ENCODE data around the gene DEDD2. TPM values are rescaled to one million over a fixed set of nuclear protein-coding genes. Genes with fewer than 3 reads are reported as not detected.

Gene DEDD2
- total and polyA plus RNA-seq, 10 of the 15 experiments (the other 5 are each of a cell fraction or from before 2014, with no cell fraction given): 2.5 to 24.7 (median 17.6) TPM

DNA sequence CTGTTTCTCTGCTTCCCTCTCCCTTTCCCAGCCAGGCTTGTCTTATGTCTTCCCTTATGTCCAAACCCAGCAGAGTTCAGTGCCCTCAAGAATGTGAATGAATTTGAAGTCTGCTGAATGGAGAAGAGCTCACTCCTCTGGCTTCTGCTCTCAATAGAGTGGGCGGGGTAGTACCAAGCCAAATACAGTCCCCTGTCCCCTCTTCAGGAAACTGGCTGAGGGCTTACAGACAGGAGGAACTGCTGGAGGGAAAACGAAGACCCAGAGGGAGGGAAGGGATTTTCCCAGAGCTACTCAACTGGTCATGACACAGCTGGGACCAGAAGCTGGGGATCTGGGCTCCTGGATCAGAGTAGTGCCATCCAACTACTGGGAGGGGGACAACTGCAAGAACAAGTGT is 52.3 kb downstream of the DEDD2 start (continued):
- TF ChIP-seq, protein P1, sequence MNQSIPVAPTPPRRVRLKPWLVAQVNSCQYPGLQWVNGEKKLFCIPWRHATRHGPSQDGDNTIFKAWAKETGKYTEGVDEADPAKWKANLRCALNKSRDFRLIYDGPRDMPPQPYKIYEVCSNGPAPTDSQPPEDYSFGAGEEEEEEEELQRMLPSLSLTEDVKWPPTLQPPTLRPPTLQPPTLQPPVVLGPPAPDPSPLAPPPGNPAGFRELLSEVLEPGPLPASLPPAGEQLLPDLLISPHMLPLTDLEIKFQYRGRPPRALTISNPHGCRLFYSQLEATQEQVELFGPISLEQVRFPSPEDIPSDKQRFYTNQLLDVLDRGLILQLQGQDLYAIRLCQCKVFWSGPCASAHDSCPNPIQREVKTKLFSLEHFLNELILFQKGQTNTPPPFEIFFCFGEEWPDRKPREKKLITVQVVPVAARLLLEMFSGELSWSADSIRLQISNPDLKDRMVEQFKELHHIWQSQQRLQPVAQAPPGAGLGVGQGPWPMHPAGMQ (IDR thresholded peaks at IDR 0.05; ENCODE audit: borderline replicate concordance): no peak

DNA sequence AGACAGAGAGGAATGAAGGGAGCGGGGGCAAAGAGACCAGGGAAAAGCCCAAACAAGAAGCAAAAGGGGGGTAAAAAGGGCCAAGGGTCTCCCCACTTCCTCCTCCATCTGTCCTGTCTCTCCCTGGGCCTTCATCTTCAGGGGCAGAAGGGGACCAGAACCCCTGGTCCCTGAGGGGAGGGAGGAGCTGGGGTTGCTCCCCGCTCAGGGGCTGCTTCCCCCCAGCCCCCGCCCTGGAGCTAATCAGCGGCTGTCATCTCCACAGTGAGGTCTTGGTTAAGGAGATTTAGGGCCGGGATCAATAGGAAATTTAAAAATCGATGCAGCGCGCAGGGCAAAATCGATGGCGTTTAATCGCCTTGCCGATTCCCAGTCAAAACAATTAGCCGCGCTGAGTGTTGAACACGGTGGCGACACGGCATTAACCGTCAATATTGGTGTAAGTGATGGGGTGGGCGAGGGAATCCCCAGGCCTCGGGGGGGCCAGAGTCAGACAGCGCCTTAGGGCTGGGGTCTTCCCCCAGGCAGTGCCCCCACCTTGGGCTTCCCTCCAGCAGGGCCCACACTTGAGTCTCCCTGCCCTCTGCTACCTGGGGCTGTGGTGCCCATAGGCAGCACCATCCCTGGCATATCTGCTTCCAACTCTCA is 55.7 kb downstream of the DEDD2 start:
- Histone ChIP-seq H3K36me3 (ENCODE audit: control insufficient read depth in 2 of 2, insufficient read depth in 2 of 2, low read length in 1 of 2) (no peaks in the 10 kb centered on the region), H3K79me2 (ENCODE audit: control insufficient read depth, insufficient read depth, low read length) (no peaks in the 10 kb centered on the region), H2AFZ (ENCODE audit: control insufficient read depth, low read depth, low read length) (no peak overlapping the region), H4K20me1 (ENCODE audit: control insufficient read depth, insufficient read depth) (no peaks in the 10 kb centered on the region), H3K27me3 (replicated peaks in 1 of 2; ENCODE audit: control insufficient read depth in 2 of 2, insufficient read depth in 2 of 2, low read length in 1 of 2) (peaks cover 0 to 5% of the 10 kb centered on the region in 2 experiments; a peak in 2 of 4 replicates), H3K9ac (ENCODE audit: control insufficient read depth, insufficient read depth, low read length) (no peak overlapping the region), H3K27ac (ENCODE audit: control insufficient read depth, insufficient read depth) (no peak overlapping the region), H3K9me3 (replicated peaks; ENCODE audit: control insufficient read depth, insufficient read depth, low read length) (no peaks in the 10 kb centered on the region), H3K4me1 (ENCODE audit: control insufficient read depth, insufficient read depth, low read length) (no peaks in the 10 kb centered on the region), H3K4me2 (ENCODE audit: control insufficient read depth, insufficient read depth) (no peak overlapping the region), H3K4me3 (no peak overlapping the region)
- SMC1A ChIA-PET (ENCODE audit: uncharacterized antibody, unreplicated experiment): no interaction called here
- CTCF ChIA-PET: interaction anchor here (0.5 kb wide), 1 partner anchor 405 kb away, joined by 3 read pairs; no protein-coding TSS in a partner anchor
- intact Hi-C loops (cut with micrococcal nuclease; ENCODE audit: unreplicated experiment): no loop called here
- RAD21 ChIA-PET (ENCODE audit: unreplicated experiment): no interaction called here
- 66% methylated on average over 20 of the region's 21 CpGs for WGBS (ENCODE audit: insufficient coverage, insufficient replicate concordance, low lambda C conversion rate, missing lambda C conversion rate)
- BruUV-seq (replicated peaks): no TSS peak
- TF ChIP-seq IRF4 (IDR thresholded peaks at IDR 0.05; ENCODE audit: low read depth, low read length) (no peak), CREB1 (IDR thresholded peaks at IDR 0.05; ENCODE audit: low read depth) (no peak), BACH1 (IDR thresholded peaks at IDR 0.05; ENCODE audit: borderline replicate concordance) (no peak), SREBF2 (IDR thresholded peaks at IDR 0.05; ENCODE audit: low read length) (no peak), SIX5 (IDR thresholded peaks at IDR 0.05; ENCODE audit: low read depth, low read length, severe bottlenecking) (no peak), CHD1 (IDR thresholded peaks at IDR 0.05; ENCODE audit: low read depth, low read length) (no peak), SRF (IDR thresholded peaks at IDR 0.05; ENCODE audit: low read depth in 2 of 2, low read length in 2 of 2) (no peak), WRNIP1 (IDR thresholded peaks at IDR 0.05; ENCODE audit: borderline replicate concordance, low read depth, low read length) (no peak), CREM (IDR thresholded peaks at IDR 0.05; ENCODE audit: low read depth) (no peak)
- TF ChIP-seq, protein P2, sequence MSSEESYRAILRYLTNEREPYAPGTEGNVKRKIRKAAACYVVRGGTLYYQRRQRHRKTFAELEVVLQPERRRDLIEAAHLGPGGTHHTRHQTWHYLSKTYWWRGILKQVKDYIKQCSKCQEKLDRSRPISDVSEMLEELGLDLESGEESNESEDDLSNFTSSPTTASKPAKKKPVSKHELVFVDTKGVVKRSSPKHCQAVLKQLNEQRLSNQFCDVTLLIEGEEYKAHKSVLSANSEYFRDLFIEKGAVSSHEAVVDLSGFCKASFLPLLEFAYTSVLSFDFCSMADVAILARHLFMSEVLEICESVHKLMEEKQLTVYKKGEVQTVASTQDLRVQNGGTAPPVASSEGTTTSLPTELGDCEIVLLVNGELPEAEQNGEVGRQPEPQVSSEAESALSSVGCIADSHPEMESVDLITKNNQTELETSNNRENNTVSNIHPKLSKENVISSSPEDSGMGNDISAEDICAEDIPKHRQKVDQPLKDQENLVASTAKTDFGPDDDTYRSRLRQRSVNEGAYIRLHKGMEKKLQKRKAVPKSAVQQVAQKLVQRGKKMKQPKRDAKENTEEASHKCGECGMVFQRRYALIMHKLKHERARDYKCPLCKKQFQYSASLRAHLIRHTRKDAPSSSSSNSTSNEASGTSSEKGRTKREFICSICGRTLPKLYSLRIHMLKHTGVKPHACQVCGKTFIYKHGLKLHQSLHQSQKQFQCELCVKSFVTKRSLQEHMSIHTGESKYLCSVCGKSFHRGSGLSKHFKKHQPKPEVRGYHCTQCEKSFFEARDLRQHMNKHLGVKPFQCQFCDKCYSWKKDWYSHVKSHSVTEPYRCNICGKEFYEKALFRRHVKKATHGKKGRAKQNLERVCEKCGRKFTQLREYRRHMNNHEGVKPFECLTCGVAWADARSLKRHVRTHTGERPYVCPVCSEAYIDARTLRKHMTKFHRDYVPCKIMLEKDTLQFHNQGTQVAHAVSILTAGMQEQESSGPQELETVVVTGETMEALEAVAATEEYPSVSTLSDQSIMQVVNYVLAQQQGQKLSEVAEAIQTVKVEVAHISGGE (CRISPR knock-in tag; IDR thresholded peaks at IDR 0.05): no peak
- TF ChIP-seq, protein P3, sequence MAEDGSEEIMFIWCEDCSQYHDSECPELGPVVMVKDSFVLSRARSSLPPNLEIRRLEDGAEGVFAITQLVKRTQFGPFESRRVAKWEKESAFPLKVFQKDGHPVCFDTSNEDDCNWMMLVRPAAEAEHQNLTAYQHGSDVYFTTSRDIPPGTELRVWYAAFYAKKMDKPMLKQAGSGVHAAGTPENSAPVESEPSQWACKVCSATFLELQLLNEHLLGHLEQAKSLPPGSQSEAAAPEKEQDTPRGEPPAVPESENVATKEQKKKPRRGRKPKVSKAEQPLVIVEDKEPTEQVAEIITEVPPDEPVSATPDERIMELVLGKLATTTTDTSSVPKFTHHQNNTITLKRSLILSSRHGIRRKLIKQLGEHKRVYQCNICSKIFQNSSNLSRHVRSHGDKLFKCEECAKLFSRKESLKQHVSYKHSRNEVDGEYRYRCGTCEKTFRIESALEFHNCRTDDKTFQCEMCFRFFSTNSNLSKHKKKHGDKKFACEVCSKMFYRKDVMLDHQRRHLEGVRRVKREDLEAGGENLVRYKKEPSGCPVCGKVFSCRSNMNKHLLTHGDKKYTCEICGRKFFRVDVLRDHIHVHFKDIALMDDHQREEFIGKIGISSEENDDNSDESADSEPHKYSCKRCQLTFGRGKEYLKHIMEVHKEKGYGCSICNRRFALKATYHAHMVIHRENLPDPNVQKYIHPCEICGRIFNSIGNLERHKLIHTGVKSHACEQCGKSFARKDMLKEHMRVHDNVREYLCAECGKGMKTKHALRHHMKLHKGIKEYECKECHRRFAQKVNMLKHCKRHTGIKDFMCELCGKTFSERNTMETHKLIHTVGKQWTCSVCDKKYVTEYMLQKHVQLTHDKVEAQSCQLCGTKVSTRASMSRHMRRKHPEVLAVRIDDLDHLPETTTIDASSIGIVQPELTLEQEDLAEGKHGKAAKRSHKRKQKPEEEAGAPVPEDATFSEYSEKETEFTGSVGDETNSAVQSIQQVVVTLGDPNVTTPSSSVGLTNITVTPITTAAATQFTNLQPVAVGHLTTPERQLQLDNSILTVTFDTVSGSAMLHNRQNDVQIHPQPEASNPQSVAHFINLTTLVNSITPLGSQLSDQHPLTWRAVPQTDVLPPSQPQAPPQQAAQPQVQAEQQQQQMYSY (CRISPR knock-in tag; IDR thresholded peaks at IDR 0.05): no peak
- DNase-seq (ENCODE audit: low read depth, low spot score): no peak
- no peak for FAIRE-seq
- no peak for ATAC-seq
- in situ Hi-C loops (cut with MboI): no loop called here
- POLR2A ChIA-PET: no interaction called here

Measured in GM12878 (cell line).